Measurements from ENCODE around the gene MMD2. TPM values are rescaled to one million over a fixed set of nuclear protein-coding genes. Genes with fewer than 3 reads are reported as not detected.

The MMD2 gene
- total and polyA plus RNA-seq, 2 donors (not counting 1 experiment from before 2014, with no cell fraction given) = not detected

GRCh38 chr7:4939971-4940728 lies 18.8 kb downstream of the MMD2 start:
- H3K27ac ChIP-seq (ENCODE audit: insufficient read depth, low read length) = no peak overlapping the region
- TF ChIP-seq EZH2 (IDR thresholded peaks at IDR 0.05; ENCODE audit: low read length, missing control alignments) = no peak
- TF ChIP-seq CTCF (conservative IDR thresholded peaks at IDR 0.05 in 1 of 2, IDR thresholded peaks at IDR 0.05 in 1 of 2; ENCODE audit: low read depth in 1 of 2, low read length in 2 of 2) = no peak
- H2AFZ ChIP-seq (ENCODE audit: low read length) = no peak overlapping the region
- no peaks in the 10 kb centered on the region for H3K27me3 ChIP-seq (ENCODE audit: control insufficient read depth, insufficient read depth, low read length)
- H3K9me3 ChIP-seq (ENCODE audit: control insufficient read depth, insufficient read depth, low read depth, low read length) = no peaks in the 10 kb centered on the region
- H3K9ac ChIP-seq (ENCODE audit: insufficient read depth, low read length) = no peak overlapping the region
- no peaks in the 10 kb centered on the region for H3K36me3 ChIP-seq (ENCODE audit: control insufficient read depth, insufficient read depth, low read length)
- H3K79me2 ChIP-seq (ENCODE audit: control insufficient read depth, insufficient read depth, low read length) = no peaks in the 10 kb centered on the region
- H3K4me3 ChIP-seq (replicated peaks in 1 of 4; ENCODE audit: control extremely low read depth in 1 of 4, insufficient read depth in 1 of 4, low read depth in 3 of 4, low read length in 4 of 4) = no peak overlapping the region
- no peaks in the 10 kb centered on the region for H4K20me1 ChIP-seq (ENCODE audit: control insufficient read depth, extremely low read depth, insufficient read depth, low read length)
- no peaks in the 10 kb centered on the region for H3K4me1 ChIP-seq (ENCODE audit: control insufficient read depth, extremely low read depth, insufficient read depth, low read length)
- no peak for DNase-seq (ENCODE audit: low read depth in 2 of 2)
- no peak overlapping the region for H3K4me2 ChIP-seq (ENCODE audit: extremely low read depth, insufficient read depth, low read length)

- H3K36me3 ChIP-seq (ENCODE audit: control insufficient read depth, insufficient read depth, low read length) = no peaks in the 10 kb centered on the region
- TF ChIP-seq CTCF (conservative IDR thresholded peaks at IDR 0.05 in 1 of 2, IDR thresholded peaks at IDR 0.05 in 1 of 2; ENCODE audit: low read depth in 1 of 2, low read length in 2 of 2) (no peak), EZH2 (IDR thresholded peaks at IDR 0.05; ENCODE audit: low read length, missing control alignments) (no peak)
- DNase-seq (ENCODE audit: low read depth in 2 of 2) = no peak
These were observed 21.6 kb downstream of the MMD2 start for GRCh38 chr7:4937411-4937810.

GRCh38 chr7:4934419-4935025 lies 24.5 kb downstream of the MMD2 start:
- TF ChIP-seq CTCF (conservative IDR thresholded peaks at IDR 0.05 in 1 of 2, IDR thresholded peaks at IDR 0.05 in 1 of 2; ENCODE audit: low read depth in 1 of 2, low read length in 2 of 2) (no peak), EZH2 (IDR thresholded peaks at IDR 0.05; ENCODE audit: low read length, missing control alignments) (no peak)
- no peaks in the 10 kb centered on the region for H4K20me1 ChIP-seq (ENCODE audit: control insufficient read depth, extremely low read depth, insufficient read depth, low read length)
- H3K4me2 ChIP-seq (ENCODE audit: extremely low read depth, insufficient read depth, low read length) = no peak overlapping the region
- H3K4me1 ChIP-seq (ENCODE audit: control insufficient read depth, extremely low read depth, insufficient read depth, low read length) = no peaks in the 10 kb centered on the region
- no peak overlapping the region for H3K9ac ChIP-seq (ENCODE audit: insufficient read depth, low read length)
- no peak overlapping the region for H3K4me3 ChIP-seq (replicated peaks in 1 of 4; ENCODE audit: control extremely low read depth in 1 of 4, insufficient read depth in 1 of 4, low read depth in 3 of 4, low read length in 4 of 4)
- H3K27me3 ChIP-seq (ENCODE audit: control insufficient read depth, insufficient read depth, low read length) = no peaks in the 10 kb centered on the region
- no peak overlapping the region for H2AFZ ChIP-seq (ENCODE audit: low read length)
- DNase-seq (ENCODE audit: low read depth in 2 of 2) = no peak
- no peaks in the 10 kb centered on the region for H3K36me3 ChIP-seq (ENCODE audit: control insufficient read depth, insufficient read depth, low read length)
- no peaks in the 10 kb centered on the region for H3K79me2 ChIP-seq (ENCODE audit: control insufficient read depth, insufficient read depth, low read length)
- H3K9me3 ChIP-seq (ENCODE audit: control insufficient read depth, insufficient read depth, low read depth, low read length) = no peaks in the 10 kb centered on the region
- no peak overlapping the region for H3K27ac ChIP-seq (ENCODE audit: insufficient read depth, low read length)

More at GRCh38 chr7:4937411-4937810, 21.6 kb downstream of the MMD2 start:
- no peaks in the 10 kb centered on the region for H3K79me2 ChIP-seq (ENCODE audit: control insufficient read depth, insufficient read depth, low read length)
- no peaks in the 10 kb centered on the region for H3K9me3 ChIP-seq (ENCODE audit: control insufficient read depth, insufficient read depth, low read depth, low read length)
- no peaks in the 10 kb centered on the region for H3K4me1 ChIP-seq (ENCODE audit: control insufficient read depth, extremely low read depth, insufficient read depth, low read length)
- no peak overlapping the region for H2AFZ ChIP-seq (ENCODE audit: low read length)
- H3K4me2 ChIP-seq (ENCODE audit: extremely low read depth, insufficient read depth, low read length) = no peak overlapping the region
- no peak overlapping the region for H3K4me3 ChIP-seq (replicated peaks in 1 of 4; ENCODE audit: control extremely low read depth in 1 of 4, insufficient read depth in 1 of 4, low read depth in 3 of 4, low read length in 4 of 4)
- H3K27me3 ChIP-seq (ENCODE audit: control insufficient read depth, insufficient read depth, low read length) = no peaks in the 10 kb centered on the region
- H3K27ac ChIP-seq (ENCODE audit: insufficient read depth, low read length) = no peak overlapping the region
- no peak overlapping the region for H3K9ac ChIP-seq (ENCODE audit: insufficient read depth, low read length)
- no peaks in the 10 kb centered on the region for H4K20me1 ChIP-seq (ENCODE audit: control insufficient read depth, extremely low read depth, insufficient read depth, low read length)

All from fibroblast of lung (primary cell).